GM12875 (cell line): ENCODE data around the gene ADAMTS9.
"Not testable (repeated sequence)": the region's sequence is repeated elsewhere in the genome, so short reads cannot be mapped to it uniquely, and the experiment has no call there.

ENCODE experiments used
- H3K4me3 ChIP-seq: one replicate; pipeline ENCODE4 v1.5.1; 2011; ENCODE audit warnings: low read depth, low read length, control low read depth
- TF ChIP-seq, protein P1 (sequence below): IDR thresholded peaks from 2 replicates; pipeline ENCODE4 v1.5.1; 2011; ENCODE audit warnings: low read depth, mild to moderate bottlenecking, control low read depth, inconsistent platforms, low read length, moderate library complexity, borderline replicate concordance; ENCODE audit not compliant: insufficient read depth

The ADAMTS9 gene

DNA sequence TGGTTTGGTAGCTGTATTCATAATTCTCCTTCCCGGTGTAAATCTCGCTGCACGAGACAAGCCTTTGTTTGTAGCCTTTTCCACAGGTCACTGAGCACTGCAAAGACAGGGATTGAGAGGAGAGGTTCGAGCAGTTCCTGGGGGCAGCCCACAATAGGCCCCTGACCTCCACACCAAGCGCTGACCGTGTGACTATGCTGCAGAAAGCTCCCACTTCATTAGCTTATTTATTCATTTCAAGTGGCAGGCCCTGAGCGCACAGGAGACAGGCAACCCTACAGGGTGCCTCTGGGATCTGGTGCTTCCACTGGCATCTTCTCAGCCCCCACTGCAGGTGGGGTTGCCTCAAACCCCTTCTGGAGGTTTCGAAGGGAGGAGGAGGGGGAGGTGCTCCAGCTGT is 140.9 kb downstream of the ADAMTS9 start:
- TF ChIP-seq, protein P1, sequence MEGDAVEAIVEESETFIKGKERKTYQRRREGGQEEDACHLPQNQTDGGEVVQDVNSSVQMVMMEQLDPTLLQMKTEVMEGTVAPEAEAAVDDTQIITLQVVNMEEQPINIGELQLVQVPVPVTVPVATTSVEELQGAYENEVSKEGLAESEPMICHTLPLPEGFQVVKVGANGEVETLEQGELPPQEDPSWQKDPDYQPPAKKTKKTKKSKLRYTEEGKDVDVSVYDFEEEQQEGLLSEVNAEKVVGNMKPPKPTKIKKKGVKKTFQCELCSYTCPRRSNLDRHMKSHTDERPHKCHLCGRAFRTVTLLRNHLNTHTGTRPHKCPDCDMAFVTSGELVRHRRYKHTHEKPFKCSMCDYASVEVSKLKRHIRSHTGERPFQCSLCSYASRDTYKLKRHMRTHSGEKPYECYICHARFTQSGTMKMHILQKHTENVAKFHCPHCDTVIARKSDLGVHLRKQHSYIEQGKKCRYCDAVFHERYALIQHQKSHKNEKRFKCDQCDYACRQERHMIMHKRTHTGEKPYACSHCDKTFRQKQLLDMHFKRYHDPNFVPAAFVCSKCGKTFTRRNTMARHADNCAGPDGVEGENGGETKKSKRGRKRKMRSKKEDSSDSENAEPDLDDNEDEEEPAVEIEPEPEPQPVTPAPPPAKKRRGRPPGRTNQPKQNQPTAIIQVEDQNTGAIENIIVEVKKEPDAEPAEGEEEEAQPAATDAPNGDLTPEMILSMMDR, result no peak
- H3K4me3 ChIP-seq, result no peak overlapping the region

GRCh38 chr3:64545239-64545638 is 142.6 kb downstream of the ADAMTS9 start:
- H3K4me3 ChIP-seq, result not testable (repeated sequence)

- TF ChIP-seq, protein P1, result no peak
- no peak overlapping the region for H3K4me3 ChIP-seq
Observed at GRCh38 chr3:64541803-64542202, 146.0 kb downstream of the ADAMTS9 start.

DNA sequence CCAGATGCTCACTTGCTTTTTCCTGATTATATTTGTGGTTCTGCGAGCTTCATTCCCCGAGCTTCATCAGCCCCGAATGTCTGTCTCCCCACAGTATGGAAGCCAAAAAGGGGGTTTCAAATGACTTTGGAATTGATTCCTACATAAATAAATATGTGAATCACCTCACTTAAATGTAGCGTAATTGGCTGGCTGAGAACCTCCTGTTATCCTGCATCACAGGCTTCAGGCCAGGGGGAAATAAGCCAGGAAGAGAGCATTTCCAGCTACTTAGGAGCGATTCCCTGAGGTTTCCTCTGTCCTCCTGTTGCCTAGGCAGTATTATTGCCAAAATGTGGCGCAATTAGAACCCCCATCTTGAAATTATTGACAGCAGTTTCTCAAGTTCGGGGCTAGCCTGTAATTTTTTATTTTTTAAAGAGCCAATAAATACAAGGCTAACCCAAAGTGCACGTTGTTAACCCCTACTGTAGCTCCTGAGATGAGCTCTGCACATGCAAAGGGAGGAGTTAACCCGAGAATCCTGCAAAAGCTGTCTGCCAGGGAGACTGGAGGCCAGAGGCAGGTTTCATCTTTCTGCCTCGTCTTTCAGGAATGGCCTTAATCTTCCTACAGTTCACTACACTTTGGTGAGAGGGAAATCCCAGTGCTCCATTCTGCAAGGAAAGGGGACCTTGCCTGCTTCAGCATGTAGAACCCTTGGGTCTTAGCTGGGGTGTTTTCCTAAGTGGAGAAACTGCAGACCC is 148.2 kb downstream of the ADAMTS9 start:
- H3K4me3 ChIP-seq, result no peak overlapping the region
- TF ChIP-seq, protein P1, result no peak

DNA sequence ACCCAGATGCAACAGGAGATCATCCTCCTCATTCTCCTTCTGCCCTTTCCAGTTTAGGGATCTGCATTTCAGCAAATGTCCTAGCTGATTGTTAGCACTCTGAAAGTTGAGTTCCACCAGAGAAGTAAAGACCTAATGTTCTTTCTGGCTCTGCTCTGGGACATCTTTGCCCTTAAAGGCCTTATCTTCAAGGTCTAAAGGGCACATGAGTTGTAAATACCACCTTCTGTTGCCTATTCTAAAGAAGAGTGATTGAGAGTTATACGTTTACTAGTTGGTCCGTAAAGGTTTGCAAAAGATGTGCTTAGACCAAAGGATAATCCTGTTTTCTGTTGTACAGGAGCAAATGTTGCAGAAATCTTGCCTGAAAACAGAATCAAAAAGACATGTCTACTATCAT is 151.6 kb downstream of the ADAMTS9 start:
- no peak overlapping the region for H3K4me3 ChIP-seq
- TF ChIP-seq, protein P1, result no peak

DNA sequence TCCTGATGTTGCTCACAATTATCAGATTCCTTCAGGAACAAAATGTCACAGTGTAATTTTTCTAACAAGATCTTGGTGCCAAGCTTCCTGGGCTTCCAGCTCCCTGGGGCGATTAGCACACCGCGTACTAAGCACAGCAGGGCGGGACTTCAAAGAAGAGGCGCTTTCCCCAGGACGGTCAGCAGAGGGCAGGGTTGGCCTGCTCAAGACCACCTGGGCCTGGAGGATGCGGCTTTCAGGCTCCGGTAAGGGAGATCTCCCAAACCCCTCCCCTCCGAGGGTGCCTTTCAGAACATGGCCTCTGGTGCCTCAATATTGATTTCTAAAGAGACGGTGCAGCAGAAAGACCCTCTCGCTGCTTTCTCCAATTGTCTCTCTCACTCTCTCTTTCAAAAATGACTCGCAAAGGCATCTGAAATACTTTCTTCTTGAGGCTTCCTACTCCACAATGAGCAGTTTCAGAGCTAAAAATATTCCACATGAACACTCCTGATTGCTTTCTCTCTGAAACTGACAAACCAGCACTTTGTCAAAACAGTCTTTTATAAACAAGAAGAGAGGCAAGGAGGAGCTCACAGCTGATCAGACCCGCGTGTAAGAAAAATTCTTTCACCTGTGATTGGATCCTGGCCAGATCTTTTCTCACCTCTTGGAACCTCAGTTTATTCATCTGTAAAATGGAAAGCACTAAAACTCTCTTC is 154.0 kb downstream of the ADAMTS9 start:
- TF ChIP-seq, protein P1, result peak; percentile 86

GRCh38 chr3:64530434-64531049 is 157.3 kb downstream of the ADAMTS9 start:
- H3K4me3 ChIP-seq, result no peak overlapping the region
- TF ChIP-seq, protein P1, result peak; percentile 29; the same call in 1 of the 2 replicates

More for the DNA sequence above, 154.0 kb downstream of the ADAMTS9 start:
- H3K4me3 ChIP-seq, result no peak overlapping the region
